A673 (cell line): ENCODE results near the gene PDE4B. TPM values are rescaled to one million over a fixed set of nuclear protein-coding genes. Genes with fewer than 3 reads are reported as not detected.

Experiments
- BruUV-seq: library from RNA; stranded (reverse); fragments of 400-500 nt; replicated peaks from 2 replicates; lab custom pipeline; 2021; lab: Mats Ljungman, UMichigan
- CTCF ChIA-PET: fragments of 300-600 bp; sonication (Branson Sonifier 250); formaldehyde crosslinking; loops from one replicate; lab custom pipeline; 2022; ENCODE audit warnings: antibody characterized with exemption; lab: Charles Lee
- POLR2A ChIA-PET: fragments of 300-600 bp; sonication (Branson Sonifier 250); formaldehyde crosslinking; loops from one replicate; lab custom pipeline; 2022; ENCODE audit warnings: antibody characterized with exemption; ENCODE audit not compliant: low non-redundant PET; lab: Charles Lee
- DNase-seq: peaks from one replicate; pipeline ENCODE4 v3.0.0-alpha.2; 2015; ENCODE audit warnings: low spot score
- H3K27ac ChIP-seq: fragments of 200-600 bp; sonication (generic); 2 replicates; pipeline ENCODE4 v1.5.1; 2016; ENCODE audit warnings: mixed run types, low read depth, mild to moderate bottlenecking, mixed read lengths, antibody characterized with exemption, low read length; ENCODE audit not compliant: poor library complexity, severe bottlenecking
- H3K27me3 ChIP-seq: fragments of 200-600 bp; sonication (generic); replicated peaks from 2 replicates; pipeline ENCODE4 v1.6.1; 2017; ENCODE audit warnings: mixed run types, low read depth, mild to moderate bottlenecking, mixed read lengths, antibody characterized with exemption, low read length; ENCODE audit not compliant: insufficient read depth, poor library complexity
- H3K36me3 ChIP-seq: fragments of 200-600 bp; sonication (generic); 2 replicates; pipeline ENCODE4 v1.6.1; 2016; ENCODE audit warnings: mixed run types, mild to moderate bottlenecking, mixed read lengths, antibody characterized with exemption, low read length; ENCODE audit not compliant: insufficient read depth, poor library complexity, severe bottlenecking
- H3K4me1 ChIP-seq: fragments of 200-600 bp; sonication (generic); 2 replicates; pipeline ENCODE4 v1.6.1; 2017; ENCODE audit warnings: mixed run types, mild to moderate bottlenecking, mixed read lengths, antibody characterized with exemption, low read length; ENCODE audit not compliant: insufficient read depth, poor library complexity, severe bottlenecking
- H3K4me3 ChIP-seq: fragments of 200-600 bp; sonication (generic); 2 replicates; pipeline ENCODE4 v1.5.1; 2016; ENCODE audit warnings: low read depth, mixed run types, mild to moderate bottlenecking, mixed read lengths, low read length; ENCODE audit not compliant: poor library complexity, severe bottlenecking
- H3K9me3 ChIP-seq: fragments of 200-600 bp; sonication (generic); 2 replicates; pipeline ENCODE4 v1.6.1; 2016; ENCODE audit warnings: mixed run types, low read depth, mild to moderate bottlenecking, mixed read lengths, antibody characterized with exemption, low read length; ENCODE audit not compliant: poor library complexity, severe bottlenecking
- CTCF ChIP-seq: fragments of 300-800, 200-600 bp; sonication (generic); conservative IDR thresholded peaks from 2 replicates; pipeline ENCODE4 v1.5.1; 2017; ENCODE audit warnings: low read depth, mild to moderate bottlenecking, antibody characterized with exemption, low read length, moderate library complexity, mixed read lengths
- EZH2 ChIP-seq: fragments of 200-600 bp; sonication (generic); IDR thresholded peaks from 2 replicates; pipeline ENCODE4 v1.6.1; 2017; ENCODE audit warnings: borderline replicate concordance, low read depth, mild to moderate bottlenecking, mixed read lengths, antibody characterized with exemption, low read length; ENCODE audit not compliant: poor library complexity, severe bottlenecking
- intact Hi-C: fragments of 100-400 bp; cut with micrococcal nuclease; formaldehyde crosslinking; loops from one replicate; pipeline ENCODE4 v1.10.0; 2022; ENCODE audit not compliant: unreplicated experiment
- total RNA-seq: library from RNA; stranded (reverse); gene quantifications from 2 replicates; pipeline ENCODE4 v1.2.3, GENCODE V29; 2021

PDE4B gene
- total RNA-seq, 1 experiment from 2014 or later = 20.0 TPM

GRCh38 chr1:66172272-66172671, 379.6 kb downstream of the PDE4B start:
- Histone ChIP-seq H3K4me3 (no peak overlapping the region), H3K9me3 (no peaks in the 10 kb centered on the region), H3K4me1 (peaks cover 12% of the 10 kb centered on the region), H3K36me3 (no peaks in the 10 kb centered on the region), H3K27ac (no peak overlapping the region), H3K27me3 (no peaks in the 10 kb centered on the region)
- no TSS peak for BruUV-seq
- no peak for DNase-seq
- TF ChIP-seq CTCF (no peak), EZH2 (no peak)
- POLR2A ChIA-PET = no interaction called here
- intact Hi-C loops = no loop called here
- CTCF ChIA-PET = no interaction called here

GRCh38 chr1:66175098-66175497, 382.4 kb downstream of the PDE4B start:
- POLR2A ChIA-PET = interaction anchor here (0.5 kb wide), 1 partner anchor 1512 kb away, joined by 3 read pairs; no protein-coding TSS in a partner anchor
- intact Hi-C loops = no loop called here
- H3K4me1 ChIP-seq = peaks cover 12% of the 10 kb centered on the region
- DNase-seq = no peak
- CTCF ChIA-PET = no interaction called here
- TF ChIP-seq CTCF (no peak), EZH2 (no peak)
- no peak overlapping the region for H3K4me3 ChIP-seq
- H3K9me3 ChIP-seq = no peaks in the 10 kb centered on the region
- no peak overlapping the region for H3K27ac ChIP-seq
- no TSS peak for BruUV-seq
- H3K27me3 ChIP-seq = no peaks in the 10 kb centered on the region
- H3K36me3 ChIP-seq = no peaks in the 10 kb centered on the region

- no peak overlapping the region for H3K4me3 ChIP-seq
- H3K4me1 ChIP-seq = peaks cover 12% of the 10 kb centered on the region
- H3K27me3 ChIP-seq = no peaks in the 10 kb centered on the region
- CTCF ChIA-PET = no interaction called here
- no peaks in the 10 kb centered on the region for H3K9me3 ChIP-seq
- no peak for DNase-seq
- TF ChIP-seq EZH2 = no peak
- TF ChIP-seq CTCF = no peak
- BruUV-seq = no TSS peak
- intact Hi-C loops = no loop called here
- no peaks in the 10 kb centered on the region for H3K36me3 ChIP-seq
- POLR2A ChIA-PET = no interaction called here
- H3K27ac ChIP-seq = no peak overlapping the region
Measured at GRCh38 chr1:66175581-66175980, 382.9 kb downstream of the PDE4B start.
